Ascending aorta (tissue), 2 donors: ENCODE results near the gene ENDOV. TPM values are rescaled to one million over a fixed set of nuclear protein-coding genes. Genes with fewer than 3 reads are reported as not detected.
"Not testable (repeated sequence)": the region's sequence is repeated elsewhere in the genome, so short reads cannot be mapped to it uniquely, and the experiment has no call there.

Source experiments
- DNase-seq, 2 donors: peaks; one replicate each; pipeline ENCODE4 v3.0.0-alpha.2; 2019; ENCODE audit warnings: low spot score in 2 of 2
- H3K27ac ChIP-seq, 2 donors: fragments of 200-600 bp; sonication (generic); one replicate each; pipeline ENCODE4 v1.5.1; 2016 to 2017; ENCODE audit warnings: mild to moderate bottlenecking in 1 of 2
- H3K27me3 ChIP-seq: fragments of 200-600 bp; sonication (generic); one replicate; pipeline ENCODE4 v1.5.1; 2017
- H3K36me3 ChIP-seq, 2 donors: fragments of 200-600 bp; sonication (generic); one replicate each; pipeline ENCODE4 v1.5.1; 2016
- H3K4me1 ChIP-seq, 2 donors: fragments of 200-600 bp; sonication (generic); one replicate each; pipeline ENCODE4 v1.5.1; 2016 to 2017; ENCODE audit warnings: mild to moderate bottlenecking in 1 of 2
- H3K4me3 ChIP-seq, 2 donors: fragments of 200-600 bp; sonication (generic); one replicate each; pipeline ENCODE4 v1.5.1; 2016 to 2017; ENCODE audit warnings: mild to moderate bottlenecking in 1 of 2
- H3K9me3 ChIP-seq, 2 donors: fragments of 200-600 bp; sonication (generic); one replicate each; pipeline ENCODE4 v1.5.1; 2016
- CTCF ChIP-seq, 3 experiments: fragments of 200-600 bp in 2 of 3; fragments of 450-650 bp in 1 of 3; sonication (generic) in 2 of 3; IDR thresholded peaks; one replicate each; pipeline ENCODE4 v1.5.1; 2016 to 2019; ENCODE audit warnings: antibody characterized with exemption in 3 of 3, mild to moderate bottlenecking in 1 of 3, moderate library complexity in 1 of 3
- intact Hi-C: fragments of 100-400 bp; cut with DNase I; formaldehyde crosslinking; loops from one replicate; pipeline ENCODE4 v1.15.1; 2023
- total RNA-seq: library from RNA; depleted of rRNA; stranded (reverse); fragments of >200 nt; gene quantifications from one replicate; pipeline ENCODE4 v1.1.0, GENCODE V29; 2016

The ENDOV gene
- total RNA-seq, 1 donor from 2014 or later = 18.0 TPM

- Histone ChIP-seq H3K4me3 (no peak overlapping the region), H3K36me3 (peaks cover 38 to 49% of the 10 kb centered on the region in 2 donors), H3K27ac (no peak overlapping the region), H3K4me1 (no peaks in the 10 kb centered on the region), H3K9me3 (no peaks in the 10 kb centered on the region), H3K27me3 (no peaks in the 10 kb centered on the region)
- intact Hi-C loops = no loop called here
- DNase-seq = no peak
- no peak for TF ChIP-seq CTCF (IDR thresholded peaks at IDR 0.05)
These were observed 19.4 kb upstream of the ENDOV start for GRCh38 chr17:80395402-80396151.

- TF ChIP-seq CTCF (IDR thresholded peaks at IDR 0.05) = no peak
- H3K4me3 ChIP-seq = no peak overlapping the region
- intact Hi-C loops = no loop called here
These were observed 18.6 kb upstream of the ENDOV start for GRCh38 chr17:80396157-80397033.

GRCh38 chr17:80397034-80397387 lies 18.0 kb upstream of the ENDOV start:
- Histone ChIP-seq H3K4me3 (no peak overlapping the region), H3K36me3 (peaks cover 26 to 38% of the 10 kb centered on the region in 2 donors), H3K4me1 (no peaks in the 10 kb centered on the region), H3K9me3 (no peaks in the 10 kb centered on the region), H3K27me3 (no peaks in the 10 kb centered on the region), H3K27ac (no peak overlapping the region)
- intact Hi-C loops = no loop called here
- TF ChIP-seq CTCF (IDR thresholded peaks at IDR 0.05) = no peak
- DNase-seq = no peak

More at GRCh38 chr17:80396157-80397033, 18.6 kb upstream of the ENDOV start:
- peaks cover 30 to 41% of the 10 kb centered on the region in 2 donors for H3K36me3 ChIP-seq
- H3K27ac ChIP-seq = no peak overlapping the region
- H3K4me1 ChIP-seq = no peaks in the 10 kb centered on the region
- no peak for DNase-seq
- H3K9me3 ChIP-seq = no peaks in the 10 kb centered on the region
- no peaks in the 10 kb centered on the region for H3K27me3 ChIP-seq

- H3K36me3 ChIP-seq = peaks cover 20 to 32% of the 10 kb centered on the region in 2 donors
- H3K4me3 ChIP-seq = no peak overlapping the region
- H3K9me3 ChIP-seq = no peaks in the 10 kb centered on the region
- no peak overlapping the region for H3K27ac ChIP-seq
- TF ChIP-seq CTCF (IDR thresholded peaks at IDR 0.05) = no peak
- intact Hi-C loops = no loop called here
- no peak for DNase-seq
- no peaks in the 10 kb centered on the region for H3K27me3 ChIP-seq
- H3K4me1 ChIP-seq = no peaks in the 10 kb centered on the region
These were observed 17.3 kb upstream of the ENDOV start for GRCh38 chr17:80397686-80398085.

- H3K36me3 ChIP-seq, H3K27ac ChIP-seq, H3K4me3 ChIP-seq, H3K9me3 ChIP-seq, H3K27me3 ChIP-seq, H3K4me1 ChIP-seq, intact Hi-C loops, DNase-seq: not testable (repeated sequence)
These were observed 13.9 kb upstream of the ENDOV start for GRCh38 chr17:80401086-80401485.

- intact Hi-C loops = not testable (repeated sequence)
These were observed 12.9 kb upstream of the ENDOV start for GRCh38 chr17:80402102-80402501.

More at GRCh38 chr17:80402102-80402501, 12.9 kb upstream of the ENDOV start:
- not testable (repeated sequence) for DNase-seq, H3K27me3 ChIP-seq, H3K27ac ChIP-seq, H3K36me3 ChIP-seq, H3K4me1 ChIP-seq, H3K9me3 ChIP-seq, H3K4me3 ChIP-seq
